Hematopoietic multipotent progenitor cell (in vitro differentiated cells): ENCODE measurements around the gene PPIL6. TPM values are rescaled to one million over a fixed set of nuclear protein-coding genes. Genes with fewer than 3 reads are reported as not detected.

Source experiments
- total RNA-seq: library from RNA; depleted of rRNA; stranded (reverse); fragments of >200 nt; gene quantifications from one replicate; pipeline ENCODE4 v1.2.3, GENCODE V29; 2012

The PPIL6 gene
- total RNA-seq, 1 donor, result 2.7 TPM

Other genes with a start within 250 kb of the PPIL6 start
- 352 TPM for gene CD164, start 58.2 kb downstream of the PPIL6 start, total RNA-seq
- gene SMPD2, start 96 bp upstream of the PPIL6 start, total RNA-seq, result 33.4 TPM
- gene MICAL1, start 15.1 kb upstream of the PPIL6 start, total RNA-seq, result 112 TPM
- 6.7 TPM for gene ZBTB24, start 42.6 kb upstream of the PPIL6 start, total RNA-seq